ENCODE measurements around the gene ARF6. TPM values are rescaled to one million over a fixed set of nuclear protein-coding genes. Genes with fewer than 3 reads are reported as not detected.

The ARF6 gene
- total RNA-seq, 1 experiment from 2014 or later, result 49.2 TPM

GRCh38 chr14:49881350-49882001 is 11.4 kb upstream of the ARF6 start:
- DNase-seq, result no peak
- Histone ChIP-seq H2BK12ac (ENCODE audit: insufficient read length, low read depth, low read length) (no peak overlapping the region), H3K4ac (ENCODE audit: low read depth, low read length) (no peak overlapping the region), H4K5ac (ENCODE audit: insufficient read length, low read depth, low read length) (no peak overlapping the region), H3K23ac (ENCODE audit: insufficient read length, low read depth, low read length) (no peak overlapping the region), H4K8ac (replicated peaks; ENCODE audit: insufficient read length, low read depth, low read length) (no peak overlapping the region), H3K9me3 (ENCODE audit: control insufficient read depth, low read depth, low read length) (no peaks in the 10 kb centered on the region), H2AFZ (ENCODE audit: low read length) (no peak overlapping the region), H3K27ac (ENCODE audit: insufficient read length, low read depth, low read length) (no peak overlapping the region), H3K56ac (ENCODE audit: insufficient read length, low read depth, low read length) (no peak overlapping the region), H3K18ac (ENCODE audit: insufficient read length, low read depth, low read length) (no peak overlapping the region), H3T11ph (ENCODE audit: low read length) (no peak overlapping the region), H4K91ac (ENCODE audit: insufficient read length, low read depth, low read length) (no peak overlapping the region), H2BK15ac (ENCODE audit: low read depth, low read length) (no peak overlapping the region), H3K79me1 (ENCODE audit: insufficient read depth, low read depth, low read length, poor library complexity, severe bottlenecking) (no peaks in the 10 kb centered on the region), H3K4me1 (ENCODE audit: insufficient read depth, low read length) (peaks cover 13% of the 10 kb centered on the region; the same call in 1 of the 2 replicates), H2BK120ac (ENCODE audit: low read depth, low read length, poor library complexity, severe bottlenecking) (no peak overlapping the region), H2BK5ac (ENCODE audit: insufficient read length, low read length) (no peak overlapping the region), H3K14ac (ENCODE audit: insufficient read depth, low read length) (no peak overlapping the region), H4K20me1 (ENCODE audit: control insufficient read depth, insufficient read depth, insufficient read length) (no peaks in the 10 kb centered on the region), H3K9ac (ENCODE audit: extremely low read depth, insufficient read length, low read length) (no peak overlapping the region), H3K79me2 (ENCODE audit: insufficient read depth, low read length) (no peaks in the 10 kb centered on the region), H3K27me3 (ENCODE audit: insufficient read depth, low read length) (no peaks in the 10 kb centered on the region), H3K4me2 (ENCODE audit: insufficient read depth, insufficient read length, low read length) (no peak overlapping the region), H2AK5ac (ENCODE audit: insufficient read length, low read length) (no peak overlapping the region), H2BK20ac (ENCODE audit: low read depth, low read length, poor library complexity, severe bottlenecking) (no peak overlapping the region), H3K23me2 (ENCODE audit: insufficient read length, low read depth, low read length, poor library complexity, severe bottlenecking) (no peaks in the 10 kb centered on the region)
- H3K27me3 Mint-ChIP-seq (ENCODE audit: low read depth), result no peaks in the 10 kb centered on the region
- WGBS (ENCODE audit: extremely low coverage, insufficient read length, low lambda C conversion rate), result no CpG with 5 or more reads among the region's 4 CpGs
- no peak overlapping the region for H3K4me3 Mint-ChIP-seq
- H3K9me3 Mint-ChIP-seq, result no peaks in the 10 kb centered on the region; a peak in 1 of 5 replicates
- TF ChIP-seq, protein P1, sequence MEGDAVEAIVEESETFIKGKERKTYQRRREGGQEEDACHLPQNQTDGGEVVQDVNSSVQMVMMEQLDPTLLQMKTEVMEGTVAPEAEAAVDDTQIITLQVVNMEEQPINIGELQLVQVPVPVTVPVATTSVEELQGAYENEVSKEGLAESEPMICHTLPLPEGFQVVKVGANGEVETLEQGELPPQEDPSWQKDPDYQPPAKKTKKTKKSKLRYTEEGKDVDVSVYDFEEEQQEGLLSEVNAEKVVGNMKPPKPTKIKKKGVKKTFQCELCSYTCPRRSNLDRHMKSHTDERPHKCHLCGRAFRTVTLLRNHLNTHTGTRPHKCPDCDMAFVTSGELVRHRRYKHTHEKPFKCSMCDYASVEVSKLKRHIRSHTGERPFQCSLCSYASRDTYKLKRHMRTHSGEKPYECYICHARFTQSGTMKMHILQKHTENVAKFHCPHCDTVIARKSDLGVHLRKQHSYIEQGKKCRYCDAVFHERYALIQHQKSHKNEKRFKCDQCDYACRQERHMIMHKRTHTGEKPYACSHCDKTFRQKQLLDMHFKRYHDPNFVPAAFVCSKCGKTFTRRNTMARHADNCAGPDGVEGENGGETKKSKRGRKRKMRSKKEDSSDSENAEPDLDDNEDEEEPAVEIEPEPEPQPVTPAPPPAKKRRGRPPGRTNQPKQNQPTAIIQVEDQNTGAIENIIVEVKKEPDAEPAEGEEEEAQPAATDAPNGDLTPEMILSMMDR (conservative IDR thresholded peaks at IDR 0.05), result no peak
- H3K36me3 Mint-ChIP-seq (ENCODE audit: insufficient read depth in 1 of 3, low read depth in 3 of 3), result no peaks in the 10 kb centered on the region; a peak in 1 of 7 replicates
- peak overlapping the region in 1 of 3 experiments; percentile 46; a peak in 1 of 7 replicates for H3K27ac Mint-ChIP-seq
- H3K4me1 Mint-ChIP-seq, result peaks cover 31 to 42% of the 10 kb centered on the region in 2 experiments
